Measurements from ENCODE around the gene PRR12.
"Not testable (repeated sequence)": the region's sequence is repeated elsewhere in the genome, so short reads cannot be mapped to it uniquely, and the experiment has no call there.

PRR12 gene

GRCh38 chr19:49617860-49618259 lies 26.9 kb downstream of the PRR12 start:
- not testable (repeated sequence) for DNase-seq (ENCODE audit: low read depth in 2 of 2)

- DNase-seq (ENCODE audit: low read depth in 2 of 2) = no peak
These were observed 34.3 kb downstream of the PRR12 start for GRCh38 chr19:49624967-49625910.

GRCh38 chr19:49626226-49626625 lies 35.2 kb downstream of the PRR12 start:
- no peak for DNase-seq (ENCODE audit: low read depth in 2 of 2)

- no peak for DNase-seq (ENCODE audit: low read depth in 2 of 2)
These were observed 38.7 kb downstream of the PRR12 start for GRCh38 chr19:49629659-49630058.

GRCh38 chr19:49631014-49631588 lies 40.1 kb downstream of the PRR12 start:
- DNase-seq (ENCODE audit: low read depth in 2 of 2) = no peak

GRCh38 chr19:49631610-49632192 lies 40.7 kb downstream of the PRR12 start:
- DNase-seq (ENCODE audit: low read depth in 2 of 2) = no peak

GRCh38 chr19:49632576-49632975 lies 41.6 kb downstream of the PRR12 start:
- DNase-seq (ENCODE audit: low read depth in 2 of 2) = no peak

- DNase-seq (ENCODE audit: low read depth in 2 of 2) = not testable (repeated sequence)
These were observed 42.3 kb downstream of the PRR12 start for GRCh38 chr19:49633273-49633672.

- no peak for DNase-seq (ENCODE audit: low read depth in 2 of 2)
These were observed 44.7 kb downstream of the PRR12 start for GRCh38 chr19:49635530-49636232.

- DNase-seq (ENCODE audit: low read depth in 2 of 2) = no peak
These were observed 45.4 kb downstream of the PRR12 start for GRCh38 chr19:49636233-49636932.

GRCh38 chr19:49637821-49638738 lies 47.1 kb downstream of the PRR12 start:
- DNase-seq (ENCODE audit: low read depth in 2 of 2) = no peak

GRCh38 chr19:49639401-49640112 lies 48.6 kb downstream of the PRR12 start:
- no peak for DNase-seq (ENCODE audit: low read depth in 2 of 2)

GRCh38 chr19:49640113-49640898 lies 49.3 kb downstream of the PRR12 start, which contains the start of gene RRAS:
RRAS (minus strand) TSS chr19:49640143; CDS start chr19:49640098, 45 bp downstream.
- DNase-seq (ENCODE audit: low read depth in 2 of 2) = peak; percentile 100

GRCh38 chr19:49641688-49642491 lies 50.9 kb downstream of the PRR12 start, which contains the start of gene SCAF1:
SCAF1 (plus strand) TSS chr19:49642209; CDS start chr19:49645027, 2,818 bp downstream.
- peak; percentile 98 to 99 for DNase-seq (ENCODE audit: low read depth in 2 of 2)

- DNase-seq (ENCODE audit: low read depth in 2 of 2) = no peak
These were observed 51.6 kb downstream of the PRR12 start for GRCh38 chr19:49642492-49643035.

GRCh38 chr19:49643466-49643865 lies 52.5 kb downstream of the PRR12 start:
- DNase-seq (ENCODE audit: low read depth in 2 of 2) = no peak

GRCh38 chr19:49645592-49645991 lies 54.6 kb downstream of the PRR12 start:
- DNase-seq (ENCODE audit: low read depth in 2 of 2) = no peak

- no peak for DNase-seq (ENCODE audit: low read depth in 2 of 2)
These were observed 55.0 kb downstream of the PRR12 start for GRCh38 chr19:49645995-49646394.

Data from stimulated activated CD4-positive, alpha-beta T cell treated with anti-CD3 and anti-CD28 coated beads, Interleukin-15, amount 100 ng/mL, for 48 hours (primary cell).